PC-3 (cell line): Measurements from ENCODE around the gene ARHGEF37. TPM values are rescaled to one million over a fixed set of nuclear protein-coding genes. Genes with fewer than 3 reads are reported as not detected.
"Not testable (repeated sequence)": the region's sequence is repeated elsewhere in the genome, so short reads cannot be mapped to it uniquely, and the experiment has no call there.

Source experiments
- ATAC-seq: fragments of 200-7000 bp; cut with Tn5 transposase; 2 replicates; pipeline ENCODE4 v1.9.1; 2020; ENCODE audit warnings: mild to moderate bottlenecking, moderate library complexity
- BruUV-seq: library from RNA; stranded (reverse); fragments of 400-500 nt; replicated peaks from 2 replicates; lab custom pipeline; 2021; lab: Mats Ljungman, UMichigan
- CTCF ChIA-PET: fragments of 300-600 bp; sonication (Branson Sonifier 250); formaldehyde crosslinking; loops from one replicate; lab custom pipeline; 2022; ENCODE audit warnings: antibody characterized with exemption; lab: Charles Lee
- POLR2A ChIA-PET: fragments of 300-600 bp; sonication (Branson Sonifier 250); formaldehyde crosslinking; loops from one replicate; lab custom pipeline; 2022; ENCODE audit warnings: antibody characterized with exemption; ENCODE audit not compliant: unreplicated experiment; lab: Charles Lee
- DNase-seq: peaks from one replicate; pipeline ENCODE4 v3.0.0-alpha.2; 2015
- H2AFZ ChIP-seq: fragments of 300-600 bp; sonication (generic); 2 replicates; pipeline ENCODE4 v1.6.0; 2016; ENCODE audit warnings: antibody characterized with exemption, low read length
- H3F3A ChIP-seq: fragments of 300-600 bp; sonication (generic); one replicate; pipeline ENCODE4 v1.6.0; 2017; ENCODE audit warnings: antibody characterized with exemption, low read length, control low read depth, mild to moderate bottlenecking; ENCODE audit not compliant: unreplicated experiment
- H3K27ac ChIP-seq: fragments of 300-600 bp; sonication (generic); 2 replicates; pipeline ENCODE4 v1.5.1; 2016; ENCODE audit warnings: mild to moderate bottlenecking, low read length
- H3K27me3 ChIP-seq: fragments of 300-600 bp; sonication (generic); 2 replicates; pipeline ENCODE4 v1.6.1; 2016; ENCODE audit warnings: low read length, mixed read lengths
- H3K36me3 ChIP-seq: fragments of 300-600 bp; sonication (generic); 2 replicates; pipeline ENCODE4 v1.6.1; 2016; ENCODE audit warnings: low read depth, mixed run types, low read length, mixed read lengths
- H3K4me1 ChIP-seq: fragments of 300-600 bp; sonication (generic); 2 replicates; pipeline ENCODE4 v1.5.1; 2016; ENCODE audit warnings: low read length; ENCODE audit not compliant: insufficient read depth
- H3K4me2 ChIP-seq: fragments of 300-600 bp; sonication (generic); 2 replicates; pipeline ENCODE4 v1.6.0; 2016; ENCODE audit warnings: low read length
- H3K4me3 ChIP-seq: fragments of 300-600 bp; sonication (generic); 2 replicates; pipeline ENCODE4 v1.5.1; 2016; ENCODE audit warnings: mild to moderate bottlenecking, low read length, mixed read lengths
- H3K79me2 ChIP-seq: fragments of 300-600 bp; sonication (generic); 2 replicates; pipeline ENCODE4 v1.6.1; 2017; ENCODE audit warnings: low read length, mixed read lengths
- H3K9ac ChIP-seq: fragments of 300-600 bp; sonication (generic); 2 replicates; pipeline ENCODE4 v1.6.0; 2016; ENCODE audit warnings: mild to moderate bottlenecking, low read length
- H3K9me2 ChIP-seq: fragments of 300-600 bp; sonication (generic); replicated peaks from 2 replicates; pipeline ENCODE4 v1.6.1; 2016; ENCODE audit warnings: mixed run types, low read length, mixed read lengths
- H3K9me3 ChIP-seq: fragments of 300-600 bp; sonication (generic); 2 replicates; pipeline ENCODE4 v1.6.1; 2016; ENCODE audit warnings: low read length, mixed read lengths
- H4K20me1 ChIP-seq: fragments of 300-600 bp; sonication (generic); 2 replicates; pipeline ENCODE4 v1.6.1; 2016; ENCODE audit warnings: low read length, mixed read lengths
- CTCF ChIP-seq: fragments of 300-600 bp; sonication (generic); conservative IDR thresholded peaks from 2 replicates; pipeline ENCODE4 v1.5.1; 2017; ENCODE audit warnings: antibody characterized with exemption, low read depth, mild to moderate bottlenecking, low read length
- EZH2 ChIP-seq: fragments of 300-600 bp; sonication (generic); IDR thresholded peaks from one replicate; pipeline ENCODE4 v1.6.1; 2017; ENCODE audit warnings: antibody characterized with exemption, mild to moderate bottlenecking, low read length; ENCODE audit not compliant: unreplicated experiment
- EZH2phosphoT487 ChIP-seq: fragments of 300-600 bp; sonication (generic); IDR thresholded peaks from 2 replicates; pipeline ENCODE4 v1.6.1; 2018; ENCODE audit warnings: mild to moderate bottlenecking, antibody characterized with exemption, low read length, borderline replicate concordance
- intact Hi-C: fragments of 100-400 bp; cut with micrococcal nuclease; formaldehyde crosslinking; loops from 2 replicates; pipeline ENCODE4 v1.9.0; 2023
- total RNA-seq: library from RNA; depleted of rRNA; stranded (reverse); fragments of >200 nt; gene quantifications from 2 replicates; pipeline ENCODE4 v1.2.3, GENCODE V29; 2014

ARHGEF37 gene
- total RNA-seq, 1 experiment from 2014 or later = 6.5 TPM

GRCh38 chr5:149588936-149589335, 7.6 kb downstream of the ARHGEF37 start:
- Histone ChIP-seq H3F3A (no peaks in the 10 kb centered on the region), H2AFZ (no peak overlapping the region), H3K4me3 (no peak overlapping the region), H3K9me2 (no peaks in the 10 kb centered on the region), H3K4me2 (no peak overlapping the region), H3K4me1 (no peaks in the 10 kb centered on the region), H3K9ac (no peak overlapping the region), H3K27ac (no peak overlapping the region), H4K20me1 (no peaks in the 10 kb centered on the region), H3K9me3 (no peaks in the 10 kb centered on the region), H3K79me2 (no peaks in the 10 kb centered on the region), H3K27me3 (no peaks in the 10 kb centered on the region), H3K36me3 (no peaks in the 10 kb centered on the region)
- DNase-seq = no peak
- CTCF ChIA-PET = no interaction called here
- no peak for ATAC-seq
- intact Hi-C loops = no loop called here
- POLR2A ChIA-PET = no interaction called here
- BruUV-seq = no TSS peak
- no peak for TF ChIP-seq CTCF
- TF ChIP-seq EZH2phosphoT487 = no peak
- TF ChIP-seq EZH2 = no peak

GRCh38 chr5:149593370-149593769, 12.1 kb downstream of the ARHGEF37 start:
- Histone ChIP-seq H3K4me3 (no peak overlapping the region), H3K9me2 (no peaks in the 10 kb centered on the region), H3K27ac (no peak overlapping the region), H3K36me3 (no peaks in the 10 kb centered on the region), H3K9me3 (no peaks in the 10 kb centered on the region), H3K4me2 (no peak overlapping the region), H3F3A (no peaks in the 10 kb centered on the region), H3K27me3 (no peaks in the 10 kb centered on the region), H3K9ac (no peak overlapping the region), H3K79me2 (no peaks in the 10 kb centered on the region), H4K20me1 (no peaks in the 10 kb centered on the region), H2AFZ (no peak overlapping the region), H3K4me1 (peaks cover 8% of the 10 kb centered on the region; the same call in 1 of the 2 replicates)
- BruUV-seq = no TSS peak
- intact Hi-C loops = no loop called here
- ChIA-PET CTCF (no interaction called here), POLR2A (no interaction called here)
- TF ChIP-seq CTCF = no peak
- DNase-seq = no peak
- no peak for ATAC-seq

GRCh38 chr5:149594206-149594895, 13.1 kb downstream of the ARHGEF37 start:
- Histone ChIP-seq H3K27me3 (no peaks in the 10 kb centered on the region), H3K79me2 (no peaks in the 10 kb centered on the region), H3K4me1 (peaks cover 8% of the 10 kb centered on the region; the same call in 1 of the 2 replicates), H3K4me2 (no peak overlapping the region), H4K20me1 (no peaks in the 10 kb centered on the region), H3K4me3 (no peak overlapping the region), H3K9ac (no peak overlapping the region), H3K9me3 (no peaks in the 10 kb centered on the region), H3K36me3 (no peaks in the 10 kb centered on the region), H3F3A (no peaks in the 10 kb centered on the region), H2AFZ (no peak overlapping the region), H3K9me2 (no peaks in the 10 kb centered on the region), H3K27ac (no peak overlapping the region)
- CTCF ChIA-PET = no interaction called here
- TF ChIP-seq EZH2phosphoT487 (no peak), EZH2 (no peak), CTCF (no peak)
- ATAC-seq (no peak), DNase-seq (no peak)
- intact Hi-C loops = no loop called here
- POLR2A ChIA-PET = no interaction called here
- BruUV-seq = no TSS peak

GRCh38 chr5:149595105-149595504, 13.8 kb downstream of the ARHGEF37 start:
- POLR2A ChIA-PET, H3K4me3 ChIP-seq, H3F3A ChIP-seq, ATAC-seq, H3K9me3 ChIP-seq, H3K9ac ChIP-seq, intact Hi-C loops, H3K27ac ChIP-seq, BruUV-seq, H3K4me1 ChIP-seq, H2AFZ ChIP-seq, H3K9me2 ChIP-seq, H3K79me2 ChIP-seq, CTCF ChIA-PET, H3K27me3 ChIP-seq, H3K4me2 ChIP-seq, H4K20me1 ChIP-seq, H3K36me3 ChIP-seq: not testable (repeated sequence)
- peak; percentile 41 for DNase-seq
